H1 (cell line): Measurements from ENCODE around the gene DZIP1L. TPM values are rescaled to one million over a fixed set of nuclear protein-coding genes. Genes with fewer than 3 reads are reported as not detected.

Source experiments
- CTCF ChIA-PET: fragments of 300-600 bp; sonication (Branson Sonifier 250); formaldehyde crosslinking; loops from one replicate; lab custom pipeline; 2021; ENCODE audit not compliant: partially characterized antibody; lab: Charles Lee
- POLR2A ChIA-PET: fragments of 300-600 bp; sonication (Branson Sonifier 250); formaldehyde crosslinking; loops from one replicate; lab custom pipeline; 2021; ENCODE audit warnings: inconsistent platforms; ENCODE audit not compliant: partially characterized antibody; lab: Charles Lee
- DNase-seq, 2 experiments: peaks; one replicate each; pipeline versions ENCODE4 v3.0.0 to v3.0.0-alpha.2; 2010 to 2022; ENCODE audit warnings: low spot score in 2 of 2, low read depth in 1 of 2, mixed read lengths in 1 of 2
- FAIRE-seq: peaks from 2 replicates; lab custom pipeline; 2011; peaks lifted over from hg19 to GRCh38; lab: Jason Lieb, UNC
- H2AFZ ChIP-seq: 2 replicates; pipeline ENCODE4 v1.8.1; 2012; ENCODE audit warnings: low read length, inconsistent platforms
- H2AK5ac ChIP-seq: 2 replicates; pipeline ENCODE4 v1.6.1; 2013; ENCODE audit warnings: low read depth, low read length
- H2BK120ac ChIP-seq: replicated peaks from 2 replicates; pipeline ENCODE3; 2013; ENCODE audit warnings: low read depth, low read length, inconsistent platforms
- H2BK12ac ChIP-seq: 2 replicates; pipeline ENCODE4 v1.6.1; 2013; ENCODE audit warnings: low read depth, low read length
- H2BK15ac ChIP-seq: 2 replicates; pipeline ENCODE4 v1.6.1; 2013; ENCODE audit warnings: low read length
- H2BK20ac ChIP-seq: 2 replicates; pipeline ENCODE4 v1.6.1; 2013; ENCODE audit warnings: low read length
- H2BK5ac ChIP-seq: 2 replicates; pipeline ENCODE4 v1.6.1; 2013; ENCODE audit warnings: low read depth, low read length
- H3K14ac ChIP-seq: 2 replicates; pipeline ENCODE4 v1.6.1; 2013; ENCODE audit warnings: inconsistent platforms; ENCODE audit not compliant: insufficient read length
- H3K18ac ChIP-seq: 2 replicates; pipeline ENCODE4 v1.6.1; 2013; ENCODE audit warnings: low read length; ENCODE audit errors: extremely low read depth
- H3K23ac ChIP-seq: 2 replicates; pipeline ENCODE4 v1.6.1; 2013; ENCODE audit warnings: inconsistent platforms; ENCODE audit not compliant: insufficient read length
- H3K23me2 ChIP-seq: 2 replicates; pipeline ENCODE4 v1.6.1; 2013; ENCODE audit warnings: low read depth, low read length
- H3K27ac ChIP-seq: 2 replicates; pipeline ENCODE4 v1.6.1; 2011; ENCODE audit warnings: low read depth, low read length, inconsistent platforms
- H3K27me3 ChIP-seq, 4 experiments: replicated peaks in 1 of 4; 1 replicate in 1 of 4; 2 replicates in 3 of 4; pipeline versions ENCODE4 v1.6.1 to v1.8.1; 2011 to 2013; ENCODE audit warnings: low read length in 3 of 4, mild to moderate bottlenecking in 3 of 4, inconsistent platforms in 2 of 4, mixed read lengths in 2 of 4, moderate library complexity in 1 of 4; ENCODE audit not compliant: control insufficient read depth in 3 of 4, insufficient read depth in 3 of 4; ENCODE audit errors: extremely low read depth in 1 of 4
- H3K36me3 ChIP-seq, 4 experiments: 2 replicates each; pipeline versions ENCODE4 v1.6.1 to v1.8.1; 2011 to 2013; ENCODE audit warnings: mild to moderate bottlenecking in 4 of 4, low read length in 3 of 4, moderate library complexity in 2 of 4, control low read depth in 1 of 4, inconsistent platforms in 1 of 4; ENCODE audit not compliant: insufficient read depth in 4 of 4, control insufficient read depth in 2 of 4
- H3K4ac ChIP-seq: replicated peaks from 2 replicates; pipeline ENCODE3; 2013; ENCODE audit warnings: low read length, low read depth, mixed read lengths, inconsistent platforms; ENCODE audit not compliant: insufficient read length
- H3K4me1 ChIP-seq, 4 experiments: replicated peaks in 1 of 4; 1 replicate in 1 of 4; 2 replicates in 3 of 4; pipeline versions ENCODE4 v1.6.1 to v1.8.1; 2011 to 2013; ENCODE audit warnings: low read length in 3 of 4, inconsistent platforms in 2 of 4, mixed read lengths in 1 of 4; ENCODE audit not compliant: insufficient read depth in 4 of 4, control insufficient read depth in 3 of 4
- H3K4me2 ChIP-seq, 2 experiments: 2 replicates each; pipeline versions ENCODE4 v1.6.1 to v1.8.1; 2011 to 2013; ENCODE audit warnings: low read depth in 2 of 2, low read length in 2 of 2, control low read depth in 1 of 2, inconsistent platforms in 1 of 2, mild to moderate bottlenecking in 1 of 2; ENCODE audit not compliant: insufficient read depth in 1 of 2
- H3K4me3 ChIP-seq, 4 experiments: fragments of 200-600, 300-600 bp in 1 of 4; sonication (generic), shearing (Covaris generic), sonication (Bioruptor Twin) in 1 of 4; 2 replicates each; pipeline versions ENCODE4 v1.5.1 to v1.8.1; 2011 to 2016; ENCODE audit warnings: low read length in 4 of 4, low read depth in 3 of 4, control low read depth in 2 of 4, inconsistent platforms in 2 of 4, mild to moderate bottlenecking in 2 of 4, mixed read lengths in 1 of 4, moderate library complexity in 1 of 4; ENCODE audit not compliant: insufficient read depth in 2 of 4; ENCODE audit errors: extremely low read depth in 1 of 4
- H3K56ac ChIP-seq: replicated peaks from 2 replicates; pipeline ENCODE3; 2013; ENCODE audit warnings: low read depth, mild to moderate bottlenecking, mixed read lengths, low read length, inconsistent platforms; ENCODE audit not compliant: insufficient read length
- H3K79me1 ChIP-seq: 2 replicates; pipeline ENCODE4 v1.6.1; 2013; ENCODE audit warnings: low read depth, low read length, control low read depth
- H3K79me2 ChIP-seq, 2 experiments: 2 replicates each; pipeline versions ENCODE4 v1.6.1 to v1.8.1; 2012 to 2013; ENCODE audit warnings: low read length in 2 of 2, mild to moderate bottlenecking in 2 of 2, inconsistent platforms in 1 of 2; ENCODE audit not compliant: insufficient read depth in 2 of 2, control insufficient read depth in 1 of 2
- H3K9ac ChIP-seq, 4 experiments: replicated peaks in 1 of 4; 1 replicate in 1 of 4; 2 replicates in 3 of 4; pipeline versions ENCODE4 v1.6.1 to v1.8.1; 2011 to 2013; ENCODE audit warnings: low read depth in 3 of 4, low read length in 3 of 4, control low read depth in 2 of 4, mild to moderate bottlenecking in 2 of 4, moderate library complexity in 2 of 4, inconsistent platforms in 1 of 4; ENCODE audit errors: extremely low read depth in 1 of 4
- H3K9me3 ChIP-seq, 2 experiments: 2 replicates each; pipeline versions ENCODE4 v1.6.1 to v1.8.1; 2012 to 2013; ENCODE audit warnings: mild to moderate bottlenecking in 2 of 2, moderate library complexity in 2 of 2, control low read depth in 1 of 2, inconsistent platforms in 1 of 2, low read depth in 1 of 2, low read length in 1 of 2, mixed read lengths in 1 of 2; ENCODE audit not compliant: insufficient read depth in 2 of 2
- H4K20me1 ChIP-seq, 2 experiments: replicated peaks in 1 of 2; 2 replicates each; pipeline versions ENCODE3 to v1.8.1; 2011 to 2013; ENCODE audit warnings: inconsistent platforms in 2 of 2, low read length in 2 of 2, mild to moderate bottlenecking in 1 of 2; ENCODE audit not compliant: insufficient read depth in 2 of 2, control insufficient read depth in 1 of 2
- H4K5ac ChIP-seq: 2 replicates; pipeline ENCODE4 v1.6.1; 2013; ENCODE audit warnings: low read length, low read depth, mixed read lengths, inconsistent platforms; ENCODE audit not compliant: insufficient read length
- H4K8ac ChIP-seq: 2 replicates; pipeline ENCODE4 v1.8.0; 2013; ENCODE audit warnings: mild to moderate bottlenecking, moderate library complexity, low read length, inconsistent platforms; ENCODE audit not compliant: insufficient read depth; ENCODE audit errors: extremely low read depth
- H4K91ac ChIP-seq: replicated peaks from 2 replicates; pipeline ENCODE3; 2013; ENCODE audit warnings: low read length, mixed read lengths, inconsistent platforms; ENCODE audit not compliant: insufficient read length
- BCL11A ChIP-seq, 2 experiments: IDR thresholded peaks; one replicate each; pipeline ENCODE4 v1.6.1; 2011; ENCODE audit warnings: low read depth in 2 of 2, low read length in 2 of 2, mild to moderate bottlenecking in 2 of 2
- BRCA1 ChIP-seq: IDR thresholded peaks from 2 replicates; pipeline ENCODE4 v1.6.1; 2012; ENCODE audit warnings: low read depth, low read length, improper control_type of control experiment
- CREB1 ChIP-seq: IDR thresholded peaks from 2 replicates; pipeline ENCODE4 v1.6.1; 2012; ENCODE audit warnings: inconsistent platforms
- CTCF ChIP-seq, 3 experiments: IDR thresholded peaks; 1 replicate in 2 of 3; 2 replicates in 1 of 3; pipeline versions ENCODE4 v1.5.1 to v1.6.1; 2011; ENCODE audit warnings: low read length in 3 of 3, mild to moderate bottlenecking in 3 of 3, inconsistent platforms in 2 of 3, low read depth in 1 of 3, moderate library complexity in 1 of 3; ENCODE audit not compliant: insufficient read depth in 1 of 3; ENCODE audit errors: control extremely low read depth in 1 of 3
- JUN ChIP-seq: IDR thresholded peaks from 2 replicates; pipeline ENCODE4 v1.6.1; 2011; ENCODE audit warnings: low read depth, mild to moderate bottlenecking, improper control_type of control experiment, low read length
- JUND ChIP-seq: IDR thresholded peaks from 2 replicates; pipeline ENCODE4 v1.6.1; 2011; ENCODE audit warnings: mild to moderate bottlenecking, improper control_type of control experiment, low read length
- KDM4A ChIP-seq: IDR thresholded peaks from one replicate; pipeline ENCODE4 v1.7.1; 2012; ENCODE audit warnings: low read depth, mild to moderate bottlenecking, moderate library complexity, low read length, inconsistent platforms; ENCODE audit not compliant: severe bottlenecking
- MAFK ChIP-seq: IDR thresholded peaks from 2 replicates; pipeline ENCODE4 v1.6.1; 2012; ENCODE audit warnings: low read depth, mild to moderate bottlenecking, improper control_type of control experiment, low read length
- POLR2A ChIP-seq, 2 experiments: IDR thresholded peaks; 1 replicate in 1 of 2; 2 replicates in 1 of 2; pipeline ENCODE4 v1.6.1; 2011; ENCODE audit warnings: low read depth in 2 of 2, low read length in 2 of 2, mild to moderate bottlenecking in 2 of 2; ENCODE audit errors: control extremely low read depth in 1 of 2
- RNF2 ChIP-seq: fragments of 200-900, 300-1000 bp; sonication (generic); IDR thresholded peaks from 2 replicates; pipeline ENCODE4 v1.7.1; 2016; ENCODE audit warnings: borderline replicate concordance, low read depth, mild to moderate bottlenecking, antibody characterized with exemption, low read length; ENCODE audit not compliant: poor library complexity, severe bottlenecking; ENCODE audit errors: missing control alignments
- SP4 ChIP-seq: IDR thresholded peaks from 2 replicates; pipeline ENCODE4 v1.6.1; 2012; ENCODE audit warnings: low read length, inconsistent platforms
- TEAD4 ChIP-seq: IDR thresholded peaks from 2 replicates; pipeline ENCODE4 v1.6.1; 2012; ENCODE audit warnings: low read depth, low read length, inconsistent platforms, mixed read lengths
- WGBS, 2 experiments: shearing (Covaris generic) in 1 of 2; methylation state at CpG; one replicate each; pipeline versions ENCODE4 v1.1.6 to v1.1.7; 2013 to 2015; ENCODE audit warnings: low lambda C conversion rate in 2 of 2, mixed read lengths in 2 of 2, inconsistent platforms in 1 of 2, low coverage in 1 of 2, missing lambda C conversion rate in 1 of 2; ENCODE audit not compliant: insufficient replicate concordance in 2 of 2, insufficient coverage in 1 of 2, insufficient read length in 1 of 2; ENCODE audit errors: extremely low coverage in 1 of 2, missing lambda C conversion rate in 1 of 2; 5-methylcytosine and 5-hydroxymethylcytosine counted together
- polyA plus RNA-seq, 7 experiments: library from polyadenylated mRNA; depleted of rRNA in 3 of 7; stranded (reverse) in 5 of 7; unstranded in 2 of 7; fragments of >200 nt in 5 of 7; fragments of 200-250 nt in 2 of 7; gene quantifications; 1 replicate in 5 of 7; 2 replicates in 1 of 7; 4 replicates in 1 of 7; pipeline versions ENCODE4 v1.2.1 to v1.2.3, GENCODE V29; 2011 to 2013; ENCODE audit warnings: missing spikeins in 2 of 7, mixed read lengths in 2 of 7
- total RNA-seq: library from RNA; stranded (reverse); fragmentation: NEBNext Ultra II Directional; extraction: Animal tissue kit (Norgen Biotek cat#: 25700); gene quantifications from 2 replicates; pipeline ENCODE4 v1.2.1, GENCODE V29; 2021

DZIP1L gene
- total and polyA plus RNA-seq, 2 of the 8 experiments (the other 6 are each of a cell fraction or from before 2014, with no cell fraction given) = 6.5 to 8.3 TPM

DNA sequence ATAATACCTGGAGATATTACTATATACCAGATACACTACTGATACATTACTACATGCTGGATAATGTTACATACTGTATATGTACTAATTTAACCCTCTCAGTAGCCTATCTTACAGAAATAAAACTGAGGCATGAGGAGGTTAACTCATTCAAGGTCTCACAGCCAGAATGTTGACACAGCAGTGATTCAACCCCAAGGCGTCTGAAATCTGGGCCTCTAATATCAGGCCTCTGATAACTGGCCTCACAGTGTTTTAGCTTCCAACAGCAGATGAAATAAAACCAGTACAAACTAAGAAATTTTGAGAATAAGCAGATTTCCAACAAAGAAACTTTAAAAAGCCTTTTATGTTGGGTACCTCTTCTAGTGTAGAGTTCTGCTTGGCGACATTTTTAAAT, 23.4 kb downstream of the DZIP1L start:
- no peak overlapping the region for H3K4me2 ChIP-seq
- CTCF ChIA-PET = interaction anchor here (1.9 to 4.6 kb wide), 2 partner anchors 10 to 22 kb away, joined by 7 to 12 read pairs; no protein-coding TSS in a partner anchor
- no peak for DNase-seq
- no peak for TF ChIP-seq BCL11A (IDR thresholded peaks at IDR 0.05; ENCODE audit: low read depth in 2 of 2, low read length in 2 of 2)
- no peak for TF ChIP-seq MAFK
- no peak for TF ChIP-seq SP4
- no peak for TF ChIP-seq JUND
- no peak for TF ChIP-seq KDM4A
- no peak for TF ChIP-seq JUN
- TF ChIP-seq CTCF (IDR thresholded peaks at IDR 0.05; ENCODE audit: control extremely low read depth in 1 of 3, insufficient read depth in 1 of 3, low read depth in 1 of 3, low read length in 3 of 3) = no peak
- no peak for TF ChIP-seq POLR2A (IDR thresholded peaks at IDR 0.05; ENCODE audit: control extremely low read depth in 1 of 2, low read depth in 2 of 2, low read length in 2 of 2)
- TF ChIP-seq RNF2 = no peak
- TF ChIP-seq CREB1 = no peak
- TF ChIP-seq BRCA1 = no peak
- no peak for TF ChIP-seq TEAD4

More for the DNA sequence above, 23.4 kb downstream of the DZIP1L start:
- no peaks in the 10 kb centered on the region for H3K79me1 ChIP-seq
- H3K18ac ChIP-seq = no peak overlapping the region
- no peak overlapping the region for H3K14ac ChIP-seq
- POLR2A ChIA-PET = no interaction called here
- no peak overlapping the region for H4K91ac ChIP-seq
- H3K4ac ChIP-seq = no peak overlapping the region
- no peak overlapping the region for H2AFZ ChIP-seq
- no peak overlapping the region for H4K8ac ChIP-seq
- H2BK20ac ChIP-seq = no peak overlapping the region
- WGBS, 2 experiments = 96% methylated on average over 2 of the region's 2 CpGs; no CpG with 5 or more reads in 1 of the 2 experiments
- no peaks in the 10 kb centered on the region for H3K23me2 ChIP-seq
- no peaks in the 10 kb centered on the region for H3K27me3 ChIP-seq
- H2BK12ac ChIP-seq = no peak overlapping the region
- no peak overlapping the region for H3K23ac ChIP-seq
- H2AK5ac ChIP-seq = no peak overlapping the region
- no peak overlapping the region for H3K27ac ChIP-seq
- no peak for FAIRE-seq
- H2BK120ac ChIP-seq = no peak overlapping the region
- H3K4me3 ChIP-seq = no peak overlapping the region
- H3K4me1 ChIP-seq = no peaks in the 10 kb centered on the region; a peak in 1 of 7 replicates
- no peak overlapping the region for H4K5ac ChIP-seq
- no peak overlapping the region for H3K56ac ChIP-seq
- H2BK15ac ChIP-seq = no peak overlapping the region
- H3K36me3 ChIP-seq = peaks cover 0 to 8% (median 4%) of the 10 kb centered on the region in 4 experiments; a peak in 4 of 8 replicates
- H4K20me1 ChIP-seq = no peaks in the 10 kb centered on the region
- no peak overlapping the region for H3K9ac ChIP-seq
- peaks cover 0 to 4% of the 10 kb centered on the region in 2 experiments; a peak in 1 of 4 replicates for H3K9me3 ChIP-seq
- no peak overlapping the region for H2BK5ac ChIP-seq
- no peaks in the 10 kb centered on the region for H3K79me2 ChIP-seq
